Bronchial epithelial cell (primary cell): Measurements from ENCODE around the gene CDKN2A. TPM values are rescaled to one million over a fixed set of nuclear protein-coding genes. Genes with fewer than 3 reads are reported as not detected.
A peak's percentile ranks its signal among the peaks of the same experiment; 100 is the strongest.

Experiments
- DNase-seq: peaks from one replicate; pipeline ENCODE4 v3.0.0-alpha.2; 2010; ENCODE audit warnings: low read depth
- FAIRE-seq: peaks from 2 replicates; lab custom pipeline; 2011; peaks lifted over from hg19 to GRCh38; lab: Jason Lieb, UNC
- H3K27me3 ChIP-seq: 2 replicates; pipeline ENCODE4 v1.5.1; 2011; ENCODE audit warnings: low read length; ENCODE audit not compliant: control insufficient read depth, insufficient read depth
- H3K36me3 ChIP-seq: 2 replicates; pipeline ENCODE4 v1.5.1; 2011; ENCODE audit warnings: low read length; ENCODE audit not compliant: control insufficient read depth, insufficient read depth
- H3K4me3 ChIP-seq: 2 replicates; pipeline ENCODE4 v1.5.1; 2011; ENCODE audit warnings: mild to moderate bottlenecking, low read depth, low read length, control low read depth
- total RNA-seq: library from RNA; depleted of rRNA; stranded (reverse); fragments of >200 nt; gene quantifications from 2 replicates; pipeline ENCODE4 v1.2.1, GENCODE V29; 2014
- TF ChIP-seq, protein P1 (sequence below): IDR thresholded peaks from 2 replicates; pipeline ENCODE4 v1.5.1; 2011; ENCODE audit warnings: mild to moderate bottlenecking, moderate library complexity, low read length, control low read depth, inconsistent platforms; ENCODE audit not compliant: insufficient read depth, severe bottlenecking

CDKN2A gene
- total RNA-seq, 1 donor from 2014 or later: 1.6 TPM

DNA sequence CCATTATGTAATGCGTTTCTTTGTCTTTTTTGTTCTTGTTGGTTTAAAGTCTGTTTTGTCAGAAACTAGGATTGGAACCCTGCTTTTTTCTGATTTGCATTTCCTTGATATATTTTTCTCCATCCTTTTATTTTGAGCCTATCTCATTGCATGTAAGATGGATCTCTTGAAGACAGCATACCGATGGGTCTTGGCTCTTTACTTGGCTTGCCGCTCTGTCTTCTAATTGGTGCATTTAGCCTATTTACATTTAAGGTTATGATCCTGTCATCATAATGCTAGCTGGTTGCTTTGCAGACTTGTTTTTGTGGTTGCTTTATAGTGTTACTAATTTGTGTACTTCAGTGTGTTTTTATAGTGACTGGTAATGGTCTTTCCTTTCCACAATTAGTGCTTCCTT, 28.2 kb upstream of the CDKN2A start:
- no peaks in the 10 kb centered on the region for H3K27me3 ChIP-seq
- TF ChIP-seq, protein P1, sequence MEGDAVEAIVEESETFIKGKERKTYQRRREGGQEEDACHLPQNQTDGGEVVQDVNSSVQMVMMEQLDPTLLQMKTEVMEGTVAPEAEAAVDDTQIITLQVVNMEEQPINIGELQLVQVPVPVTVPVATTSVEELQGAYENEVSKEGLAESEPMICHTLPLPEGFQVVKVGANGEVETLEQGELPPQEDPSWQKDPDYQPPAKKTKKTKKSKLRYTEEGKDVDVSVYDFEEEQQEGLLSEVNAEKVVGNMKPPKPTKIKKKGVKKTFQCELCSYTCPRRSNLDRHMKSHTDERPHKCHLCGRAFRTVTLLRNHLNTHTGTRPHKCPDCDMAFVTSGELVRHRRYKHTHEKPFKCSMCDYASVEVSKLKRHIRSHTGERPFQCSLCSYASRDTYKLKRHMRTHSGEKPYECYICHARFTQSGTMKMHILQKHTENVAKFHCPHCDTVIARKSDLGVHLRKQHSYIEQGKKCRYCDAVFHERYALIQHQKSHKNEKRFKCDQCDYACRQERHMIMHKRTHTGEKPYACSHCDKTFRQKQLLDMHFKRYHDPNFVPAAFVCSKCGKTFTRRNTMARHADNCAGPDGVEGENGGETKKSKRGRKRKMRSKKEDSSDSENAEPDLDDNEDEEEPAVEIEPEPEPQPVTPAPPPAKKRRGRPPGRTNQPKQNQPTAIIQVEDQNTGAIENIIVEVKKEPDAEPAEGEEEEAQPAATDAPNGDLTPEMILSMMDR: no peak
- no peaks in the 10 kb centered on the region for H3K36me3 ChIP-seq
- no peak overlapping the region for H3K4me3 ChIP-seq
- DNase-seq: no peak
- FAIRE-seq: no peak

DNA sequence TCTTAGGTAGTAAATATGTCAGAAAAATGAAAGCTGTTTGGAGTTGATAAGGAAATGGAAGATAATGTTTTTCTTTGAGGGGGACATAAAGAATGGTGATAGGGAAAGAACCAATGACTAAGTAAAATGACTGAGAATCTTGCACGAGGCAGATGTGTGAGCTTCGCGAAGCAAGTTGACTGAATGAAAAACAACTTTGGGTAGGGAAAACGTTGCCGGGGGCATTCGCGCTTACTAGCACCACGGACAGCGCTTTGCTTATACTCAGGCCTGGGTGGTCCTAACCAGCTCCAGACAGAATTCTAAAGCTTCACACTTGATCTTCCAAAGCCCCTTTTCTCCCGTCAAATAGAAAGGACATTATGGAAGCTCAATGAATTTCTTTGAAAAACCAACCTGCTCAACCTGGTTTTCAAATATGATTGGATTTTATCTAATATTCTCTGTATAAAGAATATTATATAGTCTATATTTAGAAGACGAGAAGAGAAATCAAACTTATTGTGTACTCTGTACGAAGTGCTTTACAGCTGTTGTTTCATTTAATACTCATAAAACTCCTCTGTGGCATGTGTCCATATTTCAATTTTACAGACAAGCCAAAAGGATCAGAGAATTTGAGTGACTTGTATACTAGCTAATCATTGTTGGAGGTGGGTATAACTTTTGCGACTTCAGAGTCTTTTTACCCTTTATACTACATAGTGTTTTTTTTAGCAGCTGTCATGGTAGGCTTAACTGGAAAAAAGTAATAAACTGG, 16.9 kb upstream of the CDKN2A start:
- H3K27me3 ChIP-seq: no peaks in the 10 kb centered on the region
- H3K4me3 ChIP-seq: no peak overlapping the region
- FAIRE-seq (no peak), DNase-seq (no peak)
- no peaks in the 10 kb centered on the region for H3K36me3 ChIP-seq
- TF ChIP-seq, protein P1: no peak

DNA sequence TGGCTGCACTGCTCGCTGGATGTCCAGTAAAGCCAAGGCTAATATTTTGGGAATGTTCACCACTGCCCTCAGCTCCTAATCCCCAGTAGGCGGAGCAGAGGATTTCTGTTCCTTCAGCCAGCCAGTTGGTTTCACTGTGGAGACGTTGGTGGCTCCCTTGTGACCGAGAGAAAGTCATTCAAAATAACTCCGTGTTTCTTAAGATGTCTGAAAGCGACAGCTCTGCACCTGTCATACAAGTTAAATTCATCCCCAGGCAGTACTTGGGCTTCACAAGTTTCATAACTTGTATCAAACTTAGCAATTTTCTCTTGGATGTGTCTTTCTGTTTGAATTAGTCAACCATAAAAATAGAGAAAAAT, 15.3 kb upstream of the CDKN2A start:
- Histone ChIP-seq H3K36me3 (peaks cover 3% of the 10 kb centered on the region), H3K4me3 (peak overlapping the region; percentile 97), H3K27me3 (no peaks in the 10 kb centered on the region)
- FAIRE-seq (no peak), DNase-seq (no peak)
- TF ChIP-seq, protein P1: no peak

DNA sequence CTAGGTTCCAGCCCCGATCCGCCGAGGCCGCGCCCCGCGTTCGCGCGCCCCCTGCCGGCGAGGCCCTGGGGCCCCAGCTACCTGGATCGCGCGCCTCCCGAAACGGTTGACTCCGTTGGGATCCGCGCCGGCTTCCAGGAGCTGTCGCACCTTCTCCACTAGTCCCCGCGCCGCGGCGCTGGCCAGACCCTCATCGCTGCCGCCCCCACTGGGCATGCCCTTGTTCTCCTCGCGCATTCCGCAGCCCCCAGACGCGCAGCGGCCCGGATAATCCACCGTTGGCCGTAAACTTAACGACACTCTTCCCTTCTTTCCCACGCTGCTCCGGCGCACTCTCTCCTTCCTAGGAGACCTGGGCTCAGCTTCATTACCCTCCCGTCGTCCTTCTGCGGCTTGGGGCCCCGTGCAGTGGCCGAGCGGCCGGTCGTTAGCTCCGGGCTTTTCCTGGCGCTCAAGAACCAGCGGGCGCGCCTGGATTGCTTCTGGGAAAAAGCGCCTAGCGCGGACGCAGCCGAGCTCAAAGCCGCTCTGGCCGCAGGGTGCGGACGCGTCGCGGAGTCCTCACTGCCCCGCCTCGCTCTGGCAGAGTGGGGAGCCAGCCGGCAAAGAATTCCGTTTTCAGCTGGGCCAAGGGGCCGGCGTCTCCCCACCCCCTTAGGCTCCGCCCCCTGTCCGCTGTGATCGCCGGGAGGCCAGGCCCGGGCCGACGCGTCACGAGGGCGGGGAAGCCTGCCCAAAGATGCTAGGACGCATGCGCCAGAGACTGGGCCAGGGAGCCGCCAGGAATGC, 14.7 kb upstream of the CDKN2A start, which contains the start of gene CDKN2B:
Gene CDKN2B, minus strand, starts transcription at position 589 of the 789 bp plus-strand sequence. Its CDS starts 352 bp downstream, at position 237.
- Histone ChIP-seq H3K27me3 (no peaks in the 10 kb centered on the region), H3K4me3 (peak within 1 kb of the TSS; percentile 97), H3K36me3 (peaks cover 3% of the 10 kb centered on the region)
- TF ChIP-seq, protein P1: peak; percentile 98
- DNase-seq (peak; percentile 87), FAIRE-seq (no peak)

DNA sequence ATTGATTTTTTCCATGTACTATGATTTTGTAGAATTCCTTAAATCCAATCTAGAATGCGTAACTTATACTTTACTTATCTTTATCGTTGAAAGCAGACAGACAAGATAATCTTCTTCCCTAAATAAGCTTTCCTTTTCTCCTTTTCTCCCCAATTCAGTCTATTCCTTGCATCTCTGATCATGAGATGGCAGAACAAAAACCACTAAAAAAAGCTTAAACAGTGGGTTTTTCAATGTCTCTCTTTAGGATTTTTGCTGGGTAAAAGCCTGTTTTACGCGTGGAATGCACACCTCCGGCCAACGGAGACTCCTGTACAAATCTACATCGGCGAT, 14.2 kb upstream of the CDKN2A start:
- no peak for DNase-seq
- Histone ChIP-seq H3K27me3 (no peaks in the 10 kb centered on the region), H3K4me3 (peak overlapping the region; percentile 97), H3K36me3 (peaks cover 3% of the 10 kb centered on the region)
- TF ChIP-seq, protein P1: no peak
- no peak for FAIRE-seq
